Neuronal stem cell (in vitro differentiated cells): Measurements from ENCODE around the gene STARD7.

ENCODE experiments used
- DNase-seq: peaks from one replicate; pipeline ENCODE4 v3.0.0-alpha.2; 2013; ENCODE audit warnings: low spot score
- H2AFZ ChIP-seq: one replicate; pipeline ENCODE4 v1.6.1; 2013; ENCODE audit warnings: mild to moderate bottlenecking, low read length, inconsistent platforms
- H2AK5ac ChIP-seq: 2 replicates; pipeline ENCODE4 v1.6.1; 2013; ENCODE audit warnings: low read depth, mild to moderate bottlenecking, inconsistent platforms, low read length, moderate library complexity, mixed read lengths
- H2BK120ac ChIP-seq: 2 replicates; pipeline ENCODE4 v1.6.1; 2013; ENCODE audit warnings: low read depth, mild to moderate bottlenecking, inconsistent platforms, low read length, moderate library complexity, mixed read lengths
- H2BK12ac ChIP-seq: one replicate; pipeline ENCODE4 v1.6.1; 2013; ENCODE audit warnings: low read length, inconsistent platforms
- H2BK15ac ChIP-seq: 2 replicates; pipeline ENCODE4 v1.6.1; 2013; ENCODE audit warnings: mild to moderate bottlenecking, low read length, inconsistent platforms, mixed read lengths
- H2BK5ac ChIP-seq: one replicate; pipeline ENCODE4 v1.6.1; 2013; ENCODE audit warnings: inconsistent platforms, mild to moderate bottlenecking, low read length, moderate library complexity
- H3K14ac ChIP-seq: one replicate; pipeline ENCODE4 v1.6.1; 2013; ENCODE audit warnings: low read length, inconsistent platforms
- H3K18ac ChIP-seq: 2 replicates; pipeline ENCODE4 v1.6.1; 2013; ENCODE audit warnings: low read length, inconsistent platforms
- H3K23ac ChIP-seq: 2 replicates; pipeline ENCODE4 v1.6.1; 2013; ENCODE audit warnings: low read depth, mild to moderate bottlenecking, mixed read lengths, low read length, inconsistent platforms; ENCODE audit not compliant: poor library complexity
- H3K27ac ChIP-seq: replicated peaks from 3 replicates; pipeline ENCODE4 v1.5.1; 2013; ENCODE audit warnings: low read length, inconsistent platforms
- H3K27me3 ChIP-seq, 3 experiments: 2 replicates each; pipeline ENCODE4 v1.6.1; 2013; ENCODE audit warnings: low read length in 3 of 3, mild to moderate bottlenecking in 2 of 3, inconsistent platforms in 1 of 3, low read depth in 1 of 3, mixed read lengths in 1 of 3, moderate library complexity in 1 of 3; ENCODE audit not compliant: control insufficient read depth in 3 of 3, insufficient read depth in 3 of 3
- H3K36me3 ChIP-seq, 2 donors: replicated peaks in 1 of 2; 2 replicates each; pipeline ENCODE4 v1.6.1; 2013; ENCODE audit warnings: low read length in 2 of 2; ENCODE audit not compliant: control insufficient read depth in 2 of 2, insufficient read depth in 2 of 2
- H3K4ac ChIP-seq: 2 replicates; pipeline ENCODE4 v1.6.1; 2013; ENCODE audit warnings: inconsistent platforms, mild to moderate bottlenecking, low read length, moderate library complexity
- H3K4me1 ChIP-seq, 2 donors: 1 replicate in 1 of 2; 2 replicates in 1 of 2; pipeline ENCODE4 v1.6.1; 2013; ENCODE audit warnings: low read length in 2 of 2, low read depth in 1 of 2; ENCODE audit not compliant: control insufficient read depth in 2 of 2, insufficient read depth in 1 of 2
- H3K4me2 ChIP-seq: one replicate; pipeline ENCODE4 v1.6.1; 2013; ENCODE audit warnings: mild to moderate bottlenecking, low read length, inconsistent platforms; ENCODE audit not compliant: insufficient read depth, poor library complexity, severe bottlenecking
- H3K4me3 ChIP-seq, 2 donors: 2 replicates each; pipeline ENCODE4 v1.5.1; 2013; ENCODE audit warnings: low read length in 2 of 2, mild to moderate bottlenecking in 2 of 2, inconsistent platforms in 1 of 2, moderate library complexity in 1 of 2
- H3K79me1 ChIP-seq: one replicate; pipeline ENCODE4 v1.6.1; 2013; ENCODE audit warnings: low read depth, mild to moderate bottlenecking, inconsistent platforms, low read length, moderate library complexity
- H3K9ac ChIP-seq: one replicate; pipeline ENCODE4 v1.6.1; 2013; ENCODE audit warnings: mild to moderate bottlenecking, low read depth, low read length, inconsistent platforms; ENCODE audit not compliant: poor library complexity
- H3K9me3 ChIP-seq, 2 donors: replicated peaks in 1 of 2; 2 replicates each; pipeline versions ENCODE3 to v1.6.1; 2013; ENCODE audit warnings: low read length in 2 of 2, mild to moderate bottlenecking in 2 of 2, inconsistent platforms in 1 of 2, low read depth in 1 of 2, mixed read lengths in 1 of 2, moderate library complexity in 1 of 2; ENCODE audit not compliant: control insufficient read depth in 2 of 2, insufficient read depth in 1 of 2
- H4K8ac ChIP-seq: one replicate; pipeline ENCODE4 v1.6.1; 2013; ENCODE audit warnings: low read depth, mild to moderate bottlenecking, inconsistent platforms, low read length, moderate library complexity
- H4K91ac ChIP-seq: one replicate; pipeline ENCODE4 v1.6.1; 2013; ENCODE audit warnings: low read length, low read depth, mild to moderate bottlenecking, inconsistent platforms; ENCODE audit not compliant: poor library complexity
- WGBS, 2 donors: extraction: QIAGEN DNeasy Blood & Tissue Kit; methylation state at CpG; one replicate each; pipeline ENCODE4 v1.1.7; 2013; ENCODE audit warnings: missing lambda C conversion rate in 2 of 2, mixed read lengths in 1 of 2; ENCODE audit not compliant: insufficient read length in 2 of 2, insufficient replicate concordance in 1 of 2; ENCODE audit errors: extremely low coverage in 2 of 2; 5-methylcytosine and 5-hydroxymethylcytosine counted together

The STARD7 gene

GRCh38 chr2:96146881-96147592 is 61.6 kb downstream of the STARD7 start:
- Histone ChIP-seq H3K36me3 (no peaks in the 10 kb centered on the region), H3K79me1 (peaks cover 4% of the 10 kb centered on the region), H3K18ac (peak overlapping the region; percentile 32), H2BK120ac (no peak overlapping the region), H3K14ac (no peak overlapping the region), H2AFZ (no peak overlapping the region), H2AK5ac (peak overlapping the region; percentile 44), H3K9ac (no peak overlapping the region), H3K9me3 (no peaks in the 10 kb centered on the region), H2BK15ac (peak overlapping the region; percentile 4), H4K8ac (no peak overlapping the region), H3K4me3 (no peak overlapping the region), H2BK5ac (no peak overlapping the region), H4K91ac (no peak overlapping the region), H3K4me2 (no peak overlapping the region), H3K4me1 (peaks cover 22 to 24% of the 10 kb centered on the region in 2 donors), H3K27me3 (peaks cover 6 to 73% (median 29%) of the 10 kb centered on the region in 3 experiments), H3K4ac (no peak overlapping the region), H3K27ac (no peak overlapping the region), H2BK12ac (no peak overlapping the region), H3K23ac (no peak overlapping the region)
- no peak for DNase-seq
- WGBS, 2 donors = no CpG with 5 or more reads among the region's 9 CpGs

DNA sequence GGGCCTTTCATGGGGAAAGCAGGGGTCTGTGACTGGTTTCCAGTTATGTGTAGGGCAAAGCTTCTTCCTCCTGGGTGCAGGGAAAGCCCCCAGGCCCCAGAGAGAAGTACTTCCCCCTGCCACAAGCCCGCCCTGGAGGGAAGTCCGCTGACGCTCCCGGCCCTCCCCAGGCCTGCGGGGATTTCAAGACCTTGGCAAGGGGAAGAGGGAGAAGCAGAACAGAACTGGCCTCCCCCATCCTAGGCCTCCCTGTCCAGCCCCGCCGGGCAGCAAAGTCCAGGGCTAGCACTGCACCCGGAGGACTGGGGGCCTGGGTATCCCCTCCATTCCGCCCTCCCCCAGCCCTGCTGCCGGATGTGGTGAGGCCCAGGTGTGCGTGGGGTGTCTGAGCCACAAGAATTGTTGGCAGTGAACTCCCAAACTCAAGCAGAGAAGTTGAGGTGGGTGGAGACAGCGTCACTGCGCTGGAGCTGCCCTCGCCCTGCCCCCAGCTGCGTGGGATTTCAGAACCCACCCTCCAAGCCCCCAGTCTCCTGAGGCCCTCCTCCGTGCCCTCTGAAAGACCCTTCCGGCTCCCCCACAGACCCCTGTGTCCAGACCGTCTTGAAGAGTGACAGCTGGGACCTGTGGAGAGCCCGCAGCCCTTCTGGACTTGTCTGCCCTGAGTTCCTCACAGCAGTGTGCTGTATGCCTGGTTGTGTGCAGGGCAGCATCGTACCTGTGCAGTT is 62.3 kb downstream of the STARD7 start:
- no CpG with 5 or more reads among the region's 20 CpGs for WGBS, 2 donors
- Histone ChIP-seq H2BK5ac (no peak overlapping the region), H3K4me3 (no peak overlapping the region), H2AFZ (no peak overlapping the region), H3K4me2 (no peak overlapping the region), H3K4ac (no peak overlapping the region), H3K27me3 (peaks cover 6 to 79% (median 29%) of the 10 kb centered on the region in 3 experiments), H3K18ac (peak overlapping the region; percentile 56), H2BK120ac (no peak overlapping the region), H3K14ac (no peak overlapping the region), H4K91ac (no peak overlapping the region), H3K27ac (no peak overlapping the region), H3K9me3 (no peaks in the 10 kb centered on the region), H4K8ac (no peak overlapping the region), H3K36me3 (no peaks in the 10 kb centered on the region), H2BK15ac (peak overlapping the region; percentile 45), H3K79me1 (peaks cover 4% of the 10 kb centered on the region), H2AK5ac (peak overlapping the region; percentile 76), H2BK12ac (no peak overlapping the region), H3K9ac (no peak overlapping the region), H3K23ac (no peak overlapping the region), H3K4me1 (peaks cover 20 to 22% of the 10 kb centered on the region in 2 donors)
- no peak for DNase-seq

GRCh38 chr2:96145848-96146152 is 62.8 kb downstream of the STARD7 start:
- Histone ChIP-seq H2AFZ (peak overlapping the region; percentile 95), H3K14ac (no peak overlapping the region), H4K8ac (no peak overlapping the region), H3K36me3 (no peaks in the 10 kb centered on the region), H3K27me3 (peaks cover 6 to 83% (median 29%) of the 10 kb centered on the region in 3 experiments), H2BK5ac (no peak overlapping the region), H3K9me3 (no peaks in the 10 kb centered on the region), H3K4ac (no peak overlapping the region), H3K4me2 (peak overlapping the region; percentile 32), H2AK5ac (peak overlapping the region; percentile 76), H3K27ac (no peak overlapping the region), H3K79me1 (peaks cover 4% of the 10 kb centered on the region), H2BK120ac (no peak overlapping the region), H4K91ac (no peak overlapping the region), H3K9ac (no peak overlapping the region), H2BK12ac (no peak overlapping the region), H3K23ac (no peak overlapping the region), H2BK15ac (no peak overlapping the region), H3K18ac (no peak overlapping the region), H3K4me1 (peaks cover 20 to 21% of the 10 kb centered on the region in 2 donors), H3K4me3 (no peak overlapping the region)
- WGBS, 2 donors = no CpG with 5 or more reads among the region's 3 CpGs
- no peak for DNase-seq
